ENCODE results near the gene MMP13. TPM values are rescaled to one million over a fixed set of nuclear protein-coding genes. Genes with fewer than 3 reads are reported as not detected.

The MMP13 gene
- total and polyA plus RNA-seq, 2 of the 13 experiments (the other 11 are each of a cell fraction or from before 2014, with no cell fraction given), result not detected

DNA sequence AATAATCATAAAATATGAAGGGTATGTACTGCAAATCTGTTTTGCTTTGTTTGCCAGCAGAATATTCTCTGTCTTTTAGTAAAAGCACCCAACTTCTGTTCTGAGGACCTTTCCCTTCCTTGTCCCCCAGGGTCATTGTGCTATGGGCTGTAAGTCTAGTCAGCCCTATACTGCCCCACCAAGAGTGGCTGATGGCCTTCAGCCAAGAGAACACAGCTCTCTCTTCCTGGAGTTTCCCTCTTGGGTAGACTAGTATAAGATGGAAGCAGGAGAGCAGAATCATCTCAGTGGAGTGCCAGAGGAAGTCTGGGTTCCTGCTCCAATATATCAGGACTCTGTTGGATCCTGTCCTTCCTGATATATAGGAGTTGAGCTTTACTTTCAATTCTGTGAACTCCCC is 29.0 kb downstream of the MMP13 start:
- ChIA-PET POLR2A (no interaction called here), CTCF (ENCODE audit: low intra/inter-chr PET ratio, low total read pairs) (no interaction called here)
- no peaks in the 10 kb centered on the region for H3K79me2 ChIP-seq (ENCODE audit: insufficient read depth, low read length)
- TF ChIP-seq, protein P1, sequence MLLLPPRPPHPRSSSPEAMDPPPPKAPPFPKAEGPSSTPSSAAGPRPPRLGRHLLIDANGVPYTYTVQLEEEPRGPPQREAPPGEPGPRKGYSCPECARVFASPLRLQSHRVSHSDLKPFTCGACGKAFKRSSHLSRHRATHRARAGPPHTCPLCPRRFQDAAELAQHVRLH (CRISPR knock-in tag; IDR thresholded peaks at IDR 0.05; ENCODE audit: borderline replicate concordance, low read depth), result no peak
- TF ChIP-seq RBFOX2 (IDR thresholded peaks at IDR 0.05; ENCODE audit: low read depth, low read length) (no peak), PHF8 (CRISPR knock-in tag; IDR thresholded peaks at IDR 0.05) (no peak), ZBTB21 (CRISPR knock-in tag; IDR thresholded peaks at IDR 0.05) (no peak), ZFP90 (CRISPR knock-in tag; IDR thresholded peaks at IDR 0.05; ENCODE audit: borderline replicate concordance) (no peak), ZNF678 (CRISPR knock-in tag; IDR thresholded peaks at IDR 0.05) (no peak), NCOR1 (IDR thresholded peaks at IDR 0.05; ENCODE audit: borderline replicate concordance, low read length) (no peak), SP5 (CRISPR knock-in tag; IDR thresholded peaks at IDR 0.05; ENCODE audit: borderline replicate concordance, low read depth) (no peak), NONO (IDR thresholded peaks at IDR 0.05) (no peak), NONO (CRISPR knock-in tag; conservative IDR thresholded peaks at IDR 0.05) (no peak), TOE1 (CRISPR knock-in tag; IDR thresholded peaks at IDR 0.05) (no peak), ZNF24 (IDR thresholded peaks at IDR 0.05) (no peak), ZNF441 (CRISPR knock-in tag; IDR thresholded peaks at IDR 0.05; ENCODE audit: borderline replicate concordance) (no peak), RARG (CRISPR knock-in tag; IDR thresholded peaks at IDR 0.05; ENCODE audit: low read depth) (no peak), GATAD1 (CRISPR knock-in tag; IDR thresholded peaks at IDR 0.05) (no peak), IKZF1 (IDR thresholded peaks at IDR 0.05) (no peak)
- TF ChIP-seq, protein P2, sequence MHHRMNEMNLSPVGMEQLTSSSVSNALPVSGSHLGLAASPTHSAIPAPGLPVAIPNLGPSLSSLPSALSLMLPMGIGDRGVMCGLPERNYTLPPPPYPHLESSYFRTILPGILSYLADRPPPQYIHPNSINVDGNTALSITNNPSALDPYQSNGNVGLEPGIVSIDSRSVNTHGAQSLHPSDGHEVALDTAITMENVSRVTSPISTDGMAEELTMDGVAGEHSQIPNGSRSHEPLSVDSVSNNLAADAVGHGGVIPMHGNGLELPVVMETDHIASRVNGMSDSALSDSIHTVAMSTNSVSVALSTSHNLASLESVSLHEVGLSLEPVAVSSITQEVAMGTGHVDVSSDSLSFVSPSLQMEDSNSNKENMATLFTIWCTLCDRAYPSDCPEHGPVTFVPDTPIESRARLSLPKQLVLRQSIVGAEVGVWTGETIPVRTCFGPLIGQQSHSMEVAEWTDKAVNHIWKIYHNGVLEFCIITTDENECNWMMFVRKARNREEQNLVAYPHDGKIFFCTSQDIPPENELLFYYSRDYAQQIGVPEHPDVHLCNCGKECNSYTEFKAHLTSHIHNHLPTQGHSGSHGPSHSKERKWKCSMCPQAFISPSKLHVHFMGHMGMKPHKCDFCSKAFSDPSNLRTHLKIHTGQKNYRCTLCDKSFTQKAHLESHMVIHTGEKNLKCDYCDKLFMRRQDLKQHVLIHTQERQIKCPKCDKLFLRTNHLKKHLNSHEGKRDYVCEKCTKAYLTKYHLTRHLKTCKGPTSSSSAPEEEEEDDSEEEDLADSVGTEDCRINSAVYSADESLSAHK (CRISPR knock-in tag; IDR thresholded peaks at IDR 0.05; ENCODE audit: borderline replicate concordance), result no peak
- TF ChIP-seq, protein P3, sequence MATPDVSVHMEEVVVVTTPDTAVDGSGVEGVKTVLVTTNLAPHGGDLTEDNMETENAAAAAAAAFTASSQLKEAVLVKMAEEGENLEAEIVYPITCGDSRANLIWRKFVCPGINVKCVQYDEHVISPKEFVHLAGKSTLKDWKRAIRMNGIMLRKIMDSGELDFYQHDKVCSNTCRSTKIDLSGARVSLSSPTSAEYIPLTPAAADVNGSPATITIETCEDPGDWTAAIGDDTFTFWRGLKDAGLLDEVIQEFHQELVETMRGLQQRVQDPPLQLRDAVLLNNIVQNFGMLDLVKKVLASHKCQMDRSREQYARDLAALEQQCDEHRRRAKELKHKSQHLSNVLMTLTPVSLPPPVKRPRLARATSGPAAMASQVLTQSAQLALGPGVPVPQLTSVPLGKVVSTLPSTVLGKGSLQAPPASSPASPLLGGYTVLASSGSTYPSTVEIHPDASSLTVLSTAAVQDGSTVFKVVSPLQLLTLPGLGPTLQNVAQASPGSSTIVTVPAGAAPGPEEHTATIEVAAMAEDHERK (CRISPR knock-in tag; IDR thresholded peaks at IDR 0.05; ENCODE audit: low read depth), result no peak
- H2AFZ ChIP-seq (ENCODE audit: low read length), result no peak overlapping the region
- H3K27ac ChIP-seq (ENCODE audit: extremely low read length, insufficient read depth, low read length), result no peak overlapping the region
- no peak for DNase-seq (ENCODE audit: low spot score)
- no peak for ATAC-seq
- H3K36me3 ChIP-seq (replicated peaks in 1 of 2; ENCODE audit: control insufficient read depth in 1 of 2, insufficient read depth in 2 of 2, low read length in 2 of 2), result no peaks in the 10 kb centered on the region
- no peaks in the 10 kb centered on the region for H4K20me1 ChIP-seq (ENCODE audit: insufficient read depth, low read length)
- H3K27me3 ChIP-seq (ENCODE audit: control insufficient read depth in 1 of 2, insufficient read depth in 2 of 2, low read length in 2 of 2), result no peaks in the 10 kb centered on the region
- in situ Hi-C loops (cut with HindIII; ENCODE audit: extremely low pct_ligation_motif_present, low pct_unique_long_range_greater_than_20kb), result loop anchor here (25.0 kb wide), 1 partner anchor 189 kb away; no protein-coding TSS in a partner anchor
- BruUV-seq (replicated peaks), result no TSS peak
- no peaks in the 10 kb centered on the region for H3K4me1 ChIP-seq (ENCODE audit: insufficient read depth, low read length)
- H3K4me3 ChIP-seq (replicated peaks in 1 of 3; ENCODE audit: insufficient read depth in 1 of 3, low read depth in 2 of 3, low read length in 3 of 3), result no peak overlapping the region
- H3K9me3 ChIP-seq (ENCODE audit: low read length), result no peaks in the 10 kb centered on the region
- no peak overlapping the region for H3K9ac ChIP-seq (ENCODE audit: insufficient read depth, low read depth, low read length)
- no peak for FAIRE-seq
- intact Hi-C loops (cut with micrococcal nuclease; ENCODE audit: unreplicated experiment), result no loop called here
- H3K4me2 ChIP-seq (ENCODE audit: low read depth, low read length), result no peak overlapping the region
